Body of pancreas (tissue), 4 donors: ENCODE data around the gene ZG16. TPM values are rescaled to one million over a fixed set of nuclear protein-coding genes. Genes with fewer than 3 reads are reported as not detected.
A peak's percentile ranks its signal among the peaks of the same experiment; 100 is the strongest.

Experiments used
- ATAC-seq: fragments of 150-250 bp; one replicate; pipeline ENCODE4 v1.9.1; 2016
- DNase-seq, 4 donors: peaks; one replicate each; pipeline ENCODE4 v3.0.0-alpha.2; 2019
- H3K27ac ChIP-seq, 4 donors: fragments of 200-600 bp; sonication (generic); 1 replicate in 3 of 4; 2 replicates in 1 of 4; pipeline versions ENCODE4 v1.5.1 to v1.6.1; 2016 to 2019; ENCODE audit warnings: mild to moderate bottlenecking in 1 of 4, mixed read lengths in 1 of 4, moderate library complexity in 1 of 4
- H3K27me3 ChIP-seq, 2 donors: fragments of 200-600 bp; sonication (generic); one replicate each; pipeline ENCODE4 v1.6.0; 2016; ENCODE audit warnings: mild to moderate bottlenecking in 1 of 2
- H3K36me3 ChIP-seq, 2 donors: fragments of 200-600 bp; sonication (generic); replicated peaks in 1 of 2; 2 replicates each; pipeline ENCODE4 v1.5.1; 2016; ENCODE audit warnings: low read depth in 2 of 2; ENCODE audit not compliant: insufficient read depth in 1 of 2
- H3K4me1 ChIP-seq: fragments of 200-600 bp; sonication (generic); one replicate; pipeline ENCODE4 v1.6.0; 2016
- H3K4me3 ChIP-seq, 2 donors: fragments of 200-600 bp; sonication (generic); 1 replicate in 1 of 2; 2 replicates in 1 of 2; pipeline ENCODE4 v1.5.1; 2016 to 2019
- H3K9me3 ChIP-seq, 3 donors: fragments of 200-600 bp; sonication (generic); 1 replicate in 2 of 3; 2 replicates in 1 of 3; pipeline ENCODE4 v1.5.1; 2016
- CTCF ChIP-seq, 7 experiments: fragments of 450-650 bp in 4 of 7; fragments of 200-600 bp in 3 of 7; sonication (generic) in 3 of 7; IDR thresholded peaks; one replicate each; pipeline ENCODE4 v1.5.1; 2016 to 2019; ENCODE audit warnings: antibody characterized with exemption in 7 of 7
- POLR2A ChIP-seq, 3 donors: fragments of 450-650 bp; IDR thresholded peaks; one replicate each; pipeline ENCODE4 v1.6.1; 2016; ENCODE audit warnings: antibody characterized with exemption in 3 of 3, mild to moderate bottlenecking in 2 of 3
- WGBS, 2 donors: methylation state at CpG; one replicate each; pipeline ENCODE4 v1.1.5; 2017; 5-methylcytosine and 5-hydroxymethylcytosine counted together
- intact Hi-C: fragments of 100-400 bp; cut with DNase I; formaldehyde crosslinking; loops from one replicate; pipeline ENCODE4 v1.15.1; 2023
- small RNA-seq: library from RNA; depleted of rRNA; stranded (forward); fragments of <200 nt; gene quantifications from one replicate; pipeline ENCODE3, GENCODE V24; 2016
- total RNA-seq, 2 donors: library from RNA; depleted of rRNA; stranded (reverse); fragments of >200 nt; gene quantifications; one replicate each; pipeline ENCODE4 v1.1.0, GENCODE V29; 2016

The ZG16 gene
- total RNA-seq, 2 donors from 2014 or later: 0.26 to 0.99 TPM

- WGBS, 2 donors: 94 to 99% methylated on average over 9 to 11 of the region's 11 CpGs
- TF ChIP-seq CTCF (IDR thresholded peaks at IDR 0.05): no peak
- no peak for TF ChIP-seq POLR2A (IDR thresholded peaks at IDR 0.05)
- Histone ChIP-seq H3K4me1 (peaks cover 62% of the 10 kb centered on the region), H3K36me3 (peaks cover 9 to 13% of the 10 kb centered on the region in 2 donors), H3K27me3 (no peaks in the 10 kb centered on the region), H3K4me3 (no peak overlapping the region), H3K27ac (peak overlapping the region in 3 of 4 donors; percentile 25 to 69 (median 29)), H3K9me3 (no peaks in the 10 kb centered on the region)
- intact Hi-C loops: no loop called here
- ATAC-seq: no peak
- DNase-seq: no peak
Observed at GRCh38 chr16:29830774-29831173, 52.7 kb downstream of the ZG16 start.

- H3K27me3 ChIP-seq: no peaks in the 10 kb centered on the region
- ATAC-seq (peak; percentile 77), DNase-seq (peak; percentile 81 to 94 (median 92))
- peak overlapping the region in 2 of 4 donors; percentile 29 to 69 for H3K27ac ChIP-seq
- no peaks in the 10 kb centered on the region for H3K9me3 ChIP-seq
- no peak overlapping the region for H3K4me3 ChIP-seq
- intact Hi-C loops: no loop called here
- no peak for TF ChIP-seq CTCF (IDR thresholded peaks at IDR 0.05)
- TF ChIP-seq POLR2A (IDR thresholded peaks at IDR 0.05): no peak
- peaks cover 55% of the 10 kb centered on the region for H3K4me1 ChIP-seq
- H3K36me3 ChIP-seq: peaks cover 9 to 13% of the 10 kb centered on the region in 2 donors
- 12 to 48% methylated on average over 2 of the region's 2 CpGs for WGBS, 2 donors
Observed at GRCh38 chr16:29831490-29831889, 53.4 kb downstream of the ZG16 start.

Small RNA genes lying within 50 kb of the gene (small RNA-seq; reads per million reads assigned to genes)
- gene AC009133.6 (not detected), gene AC120114.4 (not detected)

Other genes with a start within 250 kb of the ZG16 start
- gene SPN, start 115.0 kb upstream of the ZG16 start, total RNA-seq: 1 to 10 TPM; 1.3 to 2.0 TPM
- 10 to 100 TPM; 28.0 to 30.3 TPM for gene QPRT, start 99.1 kb upstream of the ZG16 start, total RNA-seq
- under 1 TPM; 0.33 to 0.52 TPM for gene C16orf54, start 32.3 kb upstream of the ZG16 start, total RNA-seq
- gene KIF22, start 12.5 kb downstream of the ZG16 start, total RNA-seq: 10 to 100 TPM in 1 of 2 donors, 1 to 10 TPM in 1; 8.9 to 13.7 TPM
- 100 to 1,000 TPM in 1 of 2 donors, 10 to 100 TPM in 1; 57.9 to 125 TPM for gene MAZ, start 28.3 kb downstream of the ZG16 start, total RNA-seq
- gene PRRT2, start 33.9 kb downstream of the ZG16 start, total RNA-seq: 1 to 10 TPM in 1 of 2 donors, not detected in 1; 1.0 TPM
- 10 to 100 TPM; 27.5 to 63.9 TPM for gene PAGR1, start 37.9 kb downstream of the ZG16 start, total RNA-seq
- gene MVP, start 42.2 kb downstream of the ZG16 start, total RNA-seq: 100 to 1,000 TPM in 1 of 2 donors, 10 to 100 TPM in 1; 75.5 to 139 TPM
- gene CDIPT, start 85.0 kb downstream of the ZG16 start, total RNA-seq: 10 to 100 TPM; 76.5 to 79.9 TPM
- gene SEZ6L2, start 121.3 kb downstream of the ZG16 start, total RNA-seq: 10 to 100 TPM; 19.2 to 28.3 TPM
- 1 to 10 TPM; 4.7 to 8.2 TPM for gene ASPHD1, start 122.2 kb downstream of the ZG16 start, total RNA-seq
- gene KCTD13, start 148.0 kb downstream of the ZG16 start, total RNA-seq: 10 to 100 TPM; 14.3 to 49.1 TPM
- gene TMEM219, start 183.8 kb downstream of the ZG16 start, total RNA-seq: 10 to 100 TPM; 67.5 to 71.9 TPM
- gene TAOK2, start 195.6 kb downstream of the ZG16 start, total RNA-seq: 10 to 100 TPM; 31.1 to 58.3 TPM
- 10 to 100 TPM; 11.2 to 17.1 TPM for gene HIRIP3, start 217.4 kb downstream of the ZG16 start, total RNA-seq
- gene INO80E, start 218.0 kb downstream of the ZG16 start, total RNA-seq: 10 to 100 TPM; 28.3 to 54.5 TPM
- gene DOC2A, start 232.8 kb downstream of the ZG16 start, total RNA-seq: under 1 TPM in 1 of 2 donors, not detected in 1; 0.78 TPM
- gene C16orf92, start 244.9 kb downstream of the ZG16 start, total RNA-seq: not detected